K562 (cell line): ENCODE measurements around the gene ADSS1. TPM values are rescaled to one million over a fixed set of nuclear protein-coding genes. Genes with fewer than 3 reads are reported as not detected.

Experiments used
- ATAC-seq: fragments of 200-7000 bp; cut with Tn5 transposase; 3 replicates; pipeline ENCODE4 v1.9.1; 2020; ENCODE audit warnings: moderate library complexity
- BruUV-seq: library from RNA; stranded (reverse); fragments of 400-500 nt; replicated peaks from 2 replicates; lab custom pipeline; 2021; lab: Mats Ljungman, UMichigan
- CTCF ChIA-PET: fragments of 300-600 bp; formaldehyde crosslinking; extraction: SDS; loops from one replicate; lab custom pipeline; 2021; ENCODE audit warnings: low intra/inter-chr PET ratio; lab: Yijun Ruan, JAX
- POLR2A ChIA-PET: fragments of 300-600, 350-650 bp; sonication (Branson Sonifier 250); formaldehyde crosslinking; extraction: SDS; loops from one replicate; lab custom pipeline; 2021; ENCODE audit warnings: antibody characterized with exemption, inconsistent platforms; lab: Yijun Ruan, JAX
- DNase-seq, 4 experiments: peaks; one replicate each; pipeline versions ENCODE4 v3.0.0 to v3.0.0-alpha.2; 2011 to 2018; ENCODE audit warnings: low spot score in 3 of 4, mixed read lengths in 3 of 4; ENCODE audit errors: extremely low read depth in 1 of 4
- FAIRE-seq: peaks from 2 replicates; lab custom pipeline; 2011; peaks lifted over from hg19 to GRCh38; lab: Jason Lieb, UNC
- H2AFZ ChIP-seq: 2 replicates; pipeline ENCODE4 v1.6.0; 2011; ENCODE audit warnings: low read depth, low read length, control low read depth, inconsistent platforms
- H3K27ac ChIP-seq: fragments of 200-600 bp; 3 replicates; pipeline ENCODE4 v1.8.0; 2011; ENCODE audit warnings: low read depth, mild to moderate bottlenecking, control low read depth, inconsistent platforms, low read length, moderate library complexity, mixed read lengths; ENCODE audit errors: extremely low read depth
- H3K27me3 ChIP-seq, 2 experiments: fragments of 300-600 bp in 1 of 2; 2 replicates in 1 of 2; 3 replicates in 1 of 2; pipeline versions ENCODE4 v1.6.0 to v1.8.0; 2011; ENCODE audit warnings: inconsistent platforms in 2 of 2, low read length in 2 of 2, mild to moderate bottlenecking in 1 of 2, mixed read lengths in 1 of 2, moderate library complexity in 1 of 2; ENCODE audit not compliant: control insufficient read depth in 2 of 2, insufficient read depth in 2 of 2
- H3K36me3 ChIP-seq: fragments of 300-600 bp; 3 replicates; pipeline ENCODE4 v1.8.0; 2011; ENCODE audit warnings: mild to moderate bottlenecking, low read length, inconsistent platforms; ENCODE audit not compliant: control insufficient read depth, insufficient read depth
- H3K4me1 ChIP-seq, 2 experiments: fragments of 200-600 bp in 1 of 2; replicated peaks in 1 of 2; 2 replicates in 1 of 2; 3 replicates in 1 of 2; pipeline versions ENCODE4 v1.5.1 to v1.8.0; 2011; ENCODE audit warnings: inconsistent platforms in 2 of 2, low read length in 2 of 2, mild to moderate bottlenecking in 1 of 2, mixed read lengths in 1 of 2, moderate library complexity in 1 of 2; ENCODE audit not compliant: control insufficient read depth in 2 of 2, insufficient read depth in 2 of 2
- H3K4me2 ChIP-seq: 2 replicates; pipeline ENCODE4 v1.6.1; 2011; ENCODE audit warnings: low read length, control low read depth, inconsistent platforms, mixed read lengths; ENCODE audit not compliant: insufficient read depth
- H3K4me3 ChIP-seq: fragments of 200-600 bp; sonication (generic), shearing (Covaris generic); 2 replicates; pipeline ENCODE4 v1.5.1; 2016; ENCODE audit warnings: control low read depth, inconsistent platforms
- H3K79me2 ChIP-seq: fragments of 200-600 bp; 3 replicates; pipeline ENCODE4 v1.8.0; 2011; ENCODE audit warnings: low read length, inconsistent platforms; ENCODE audit not compliant: control insufficient read depth, insufficient read depth
- H3K9ac ChIP-seq, 2 experiments: 2 replicates each; pipeline versions ENCODE4 v1.6.0 to v1.6.1; 2011; ENCODE audit warnings: low read depth in 2 of 2, low read length in 2 of 2, control low read depth in 1 of 2, inconsistent platforms in 1 of 2, mild to moderate bottlenecking in 1 of 2, mixed read lengths in 1 of 2; ENCODE audit not compliant: insufficient read depth in 1 of 2
- H3K9me1 ChIP-seq: one replicate; pipeline ENCODE4 v1.6.0; 2011; ENCODE audit warnings: inconsistent platforms, mild to moderate bottlenecking, low read length, moderate library complexity; ENCODE audit not compliant: control insufficient read depth, insufficient read depth
- H3K9me3 ChIP-seq: replicated peaks from 2 replicates; pipeline ENCODE4 v1.5.1; 2011; ENCODE audit warnings: low read depth, low read length, inconsistent platforms; ENCODE audit not compliant: control insufficient read depth, insufficient read depth
- H4K20me1 ChIP-seq: replicated peaks from 2 replicates; pipeline ENCODE4 v1.6.1; 2011; ENCODE audit warnings: low read length, inconsistent platforms, mixed read lengths; ENCODE audit not compliant: control insufficient read depth, insufficient read depth
- TCF7 ChIP-seq: sonication (generic); IDR thresholded peaks from 2 replicates; pipeline ENCODE4 v1.6.1; 2016; ENCODE audit warnings: antibody characterized with exemption, borderline replicate concordance
- WGBS: fragments of 100-300 bp; shearing (Covaris generic); methylation state at CpG from one replicate; pipeline ENCODE4 v1.1.6; 2016; ENCODE audit warnings: low coverage, mixed read lengths; ENCODE audit not compliant: insufficient coverage; ENCODE audit errors: missing lambda C conversion rate; 5-methylcytosine and 5-hydroxymethylcytosine counted together
- in situ Hi-C: fragments of 300-500 bp; cut with MboI; formaldehyde crosslinking; loops from 4 replicates; pipeline ENCODE4 v1.15.0; 2018; ENCODE audit warnings: inconsistent platforms, mixed read lengths
- intact Hi-C: fragments of 100-400 bp; cut with micrococcal nuclease; formaldehyde crosslinking; loops from 2 replicates; pipeline ENCODE4 v1.14.2; 2022
- polyA plus RNA-seq, 8 experiments: library from polyadenylated mRNA; depleted of rRNA in 4 of 8; stranded (reverse) in 5 of 8; unstranded in 3 of 8; fragments of >200 nt; fragmentation: Nextera tagmentation in 2 of 8; fragmentation: Illumina TruSeq in 1 of 8; extraction: Ambion mirVana in 2 of 8; extraction: Trizol in 1 of 8; gene quantifications; 2 replicates each; pipeline versions ENCODE4 v1.2.1 to v1.2.3, GENCODE V29; 2011 to 2014; ENCODE audit warnings: inconsistent platforms in 1 of 8, missing spikeins in 1 of 8
- total RNA-seq, 7 experiments: library from RNA; depleted of rRNA in 6 of 7; stranded (reverse); fragments of >200 nt in 6 of 7; fragmentation: Illumina TruSeq in 2 of 7; extraction: Trizol in 2 of 7; gene quantifications; 2 replicates each; pipeline versions ENCODE4 v1.2.1 to v1.2.3, GENCODE V29; 2011 to 2021; ENCODE audit warnings: low replicate concordance in 1 of 7
- TF ChIP-seq, protein P1 (sequence below): sonication (generic); formaldehyde crosslinking; IDR thresholded peaks from 2 replicates; pipeline ENCODE4 v1.8.1; 2023; ENCODE audit warnings: mild to moderate bottlenecking, missing genetic modification reagents
- TF ChIP-seq, protein P2 (sequence below): fragments of 250-450 bp; sonication (Bioruptor Pico); IDR thresholded peaks from 2 replicates; pipeline ENCODE4 v1.8.0; 2022; ENCODE audit warnings: moderate library complexity, mild to moderate bottlenecking, inconsistent platforms

Gene ADSS1
- total and polyA plus RNA-seq, 9 of the 15 experiments (the other 6 are each of a cell fraction or from before 2014, with no cell fraction given), result 0.53 to 5.9 (median 3.9) TPM

DNA sequence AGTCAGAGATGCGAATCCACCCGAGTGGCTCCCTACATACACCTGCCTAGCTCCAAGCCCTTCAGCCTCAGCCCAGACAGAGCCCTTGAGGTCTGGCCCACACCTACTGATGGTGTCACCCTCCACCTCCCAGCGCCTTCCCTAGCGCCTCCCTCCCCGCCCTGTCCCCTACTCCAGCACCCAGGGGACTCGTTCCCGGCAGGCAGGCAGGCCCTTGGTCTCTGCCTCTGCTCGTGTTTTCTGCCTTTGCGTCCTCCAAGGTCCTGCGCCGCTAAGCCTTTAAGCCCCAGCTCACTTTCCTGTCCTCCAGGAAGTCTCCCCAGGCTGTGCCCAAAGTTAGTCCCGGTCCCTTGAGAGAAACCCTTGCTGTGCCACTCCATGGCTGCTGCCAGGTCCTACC lies 21.9 kb upstream of the ADSS1 start:
- Histone ChIP-seq H3K27ac (no peak overlapping the region), H2AFZ (no peak overlapping the region), H3K9me3 (no peaks in the 10 kb centered on the region), H3K9me1 (no peaks in the 10 kb centered on the region), H3K79me2 (no peaks in the 10 kb centered on the region), H3K4me1 (peaks cover 15 to 70% of the 10 kb centered on the region in 2 experiments; a peak in 4 of 5 replicates), H3K27me3 (no peaks in the 10 kb centered on the region), H3K4me3 (no peak overlapping the region)
- ChIA-PET POLR2A (no interaction called here), CTCF (no interaction called here)
- in situ Hi-C loops, result no loop called here
- ATAC-seq (no peak), FAIRE-seq (no peak)
- TF ChIP-seq, protein P1, sequence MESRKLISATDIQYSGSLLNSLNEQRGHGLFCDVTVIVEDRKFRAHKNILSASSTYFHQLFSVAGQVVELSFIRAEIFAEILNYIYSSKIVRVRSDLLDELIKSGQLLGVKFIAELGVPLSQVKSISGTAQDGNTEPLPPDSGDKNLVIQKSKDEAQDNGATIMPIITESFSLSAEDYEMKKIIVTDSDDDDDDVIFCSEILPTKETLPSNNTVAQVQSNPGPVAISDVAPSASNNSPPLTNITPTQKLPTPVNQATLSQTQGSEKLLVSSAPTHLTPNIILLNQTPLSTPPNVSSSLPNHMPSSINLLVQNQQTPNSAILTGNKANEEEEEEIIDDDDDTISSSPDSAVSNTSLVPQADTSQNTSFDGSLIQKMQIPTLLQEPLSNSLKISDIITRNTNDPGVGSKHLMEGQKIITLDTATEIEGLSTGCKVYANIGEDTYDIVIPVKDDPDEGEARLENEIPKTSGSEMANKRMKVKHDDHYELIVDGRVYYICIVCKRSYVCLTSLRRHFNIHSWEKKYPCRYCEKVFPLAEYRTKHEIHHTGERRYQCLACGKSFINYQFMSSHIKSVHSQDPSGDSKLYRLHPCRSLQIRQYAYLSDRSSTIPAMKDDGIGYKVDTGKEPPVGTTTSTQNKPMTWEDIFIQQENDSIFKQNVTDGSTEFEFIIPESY (CRISPR knock-in tag), result peak; percentile 85
- no peak for TF ChIP-seq TCF7
- TF ChIP-seq, all 486 proteins: peak for 1
- 100% methylated on average over 5 of the region's 12 CpGs for WGBS
- intact Hi-C loops, result no loop called here
- no peaks in the 10 kb centered on the region for H4K20me1 ChIP-seq
- no peak overlapping the region; a peak in 1 of 4 replicates for H3K9ac ChIP-seq
- no peak overlapping the region for H3K4me2 ChIP-seq
- no peak for DNase-seq
- H3K36me3 ChIP-seq, result peaks cover 35% of the 10 kb centered on the region; the same call in 2 of the 3 replicates
- no TSS peak for BruUV-seq

DNA sequence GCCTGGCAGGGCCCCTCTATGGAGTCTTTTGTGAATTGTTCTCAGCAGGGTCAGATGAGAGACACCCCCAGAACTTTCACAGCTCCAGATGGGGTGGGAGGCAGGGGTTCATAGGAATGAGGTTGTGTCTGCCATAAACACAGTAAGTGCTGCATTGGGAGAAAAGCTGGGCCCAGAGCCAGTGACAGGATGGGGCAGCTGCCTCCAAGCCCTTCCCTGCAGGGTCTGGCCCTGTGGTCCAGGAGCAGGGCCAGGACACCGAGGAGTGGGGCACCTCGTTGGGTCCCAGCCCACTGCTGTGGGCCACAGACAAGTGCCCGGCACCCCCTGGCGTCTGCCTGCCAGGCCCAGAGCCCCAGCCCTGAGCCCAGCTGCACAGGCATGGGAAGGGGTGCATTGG lies 21.4 kb upstream of the ADSS1 start:
- TF ChIP-seq, protein P2, sequence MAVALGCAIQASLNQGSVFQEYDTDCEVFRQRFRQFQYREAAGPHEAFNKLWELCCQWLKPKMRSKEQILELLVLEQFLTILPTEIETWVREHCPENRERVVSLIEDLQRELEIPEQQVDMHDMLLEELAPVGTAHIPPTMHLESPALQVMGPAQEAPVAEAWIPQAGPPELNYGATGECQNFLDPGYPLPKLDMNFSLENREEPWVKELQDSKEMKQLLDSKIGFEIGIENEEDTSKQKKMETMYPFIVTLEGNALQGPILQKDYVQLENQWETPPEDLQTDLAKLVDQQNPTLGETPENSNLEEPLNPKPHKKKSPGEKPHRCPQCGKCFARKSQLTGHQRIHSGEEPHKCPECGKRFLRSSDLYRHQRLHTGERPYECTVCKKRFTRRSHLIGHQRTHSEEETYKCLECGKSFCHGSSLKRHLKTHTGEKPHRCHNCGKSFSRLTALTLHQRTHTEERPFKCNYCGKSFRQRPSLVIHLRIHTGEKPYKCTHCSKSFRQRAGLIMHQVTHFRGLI (CRISPR knock-in tag), result no peak
- H3K27ac ChIP-seq, result no peak overlapping the region
- CTCF ChIA-PET, result no interaction called here
- no peak overlapping the region for H3K4me3 ChIP-seq
- no peak overlapping the region for H3K4me2 ChIP-seq
- no TSS peak for BruUV-seq
- H3K79me2 ChIP-seq, result no peaks in the 10 kb centered on the region
- POLR2A ChIA-PET, result interaction anchor here (0.6 to 1.0 kb wide), 2 partner anchors 56 to 1940 kb away, joined by 3 read pairs; no protein-coding TSS in a partner anchor
- intact Hi-C loops (no loop called here), in situ Hi-C loops (no loop called here)
- no peak for DNase-seq
- H3K4me1 ChIP-seq, result peaks cover 15 to 67% of the 10 kb centered on the region in 2 experiments; a peak in 4 of 5 replicates
- no peak overlapping the region for H2AFZ ChIP-seq
- H4K20me1 ChIP-seq, result no peaks in the 10 kb centered on the region
- no peak overlapping the region; a peak in 1 of 4 replicates for H3K9ac ChIP-seq
- no peak for FAIRE-seq
- 96% methylated on average over 3 of the region's 4 CpGs for WGBS
- no peak for ATAC-seq
- peaks cover 33% of the 10 kb centered on the region; the same call in 2 of the 3 replicates for H3K36me3 ChIP-seq
- no peaks in the 10 kb centered on the region for H3K9me3 ChIP-seq
- no peaks in the 10 kb centered on the region for H3K9me1 ChIP-seq
- no peaks in the 10 kb centered on the region for H3K27me3 ChIP-seq
